Inferior parietal cortex (tissue), 1 donor: ENCODE measurements around the gene NEMP1.

ENCODE experiments used
- DNase-seq: peaks from one replicate; pipeline ENCODE4 v3.0.0-alpha.2; 2016; ENCODE audit errors: extremely low spot score

Gene NEMP1

DNA sequence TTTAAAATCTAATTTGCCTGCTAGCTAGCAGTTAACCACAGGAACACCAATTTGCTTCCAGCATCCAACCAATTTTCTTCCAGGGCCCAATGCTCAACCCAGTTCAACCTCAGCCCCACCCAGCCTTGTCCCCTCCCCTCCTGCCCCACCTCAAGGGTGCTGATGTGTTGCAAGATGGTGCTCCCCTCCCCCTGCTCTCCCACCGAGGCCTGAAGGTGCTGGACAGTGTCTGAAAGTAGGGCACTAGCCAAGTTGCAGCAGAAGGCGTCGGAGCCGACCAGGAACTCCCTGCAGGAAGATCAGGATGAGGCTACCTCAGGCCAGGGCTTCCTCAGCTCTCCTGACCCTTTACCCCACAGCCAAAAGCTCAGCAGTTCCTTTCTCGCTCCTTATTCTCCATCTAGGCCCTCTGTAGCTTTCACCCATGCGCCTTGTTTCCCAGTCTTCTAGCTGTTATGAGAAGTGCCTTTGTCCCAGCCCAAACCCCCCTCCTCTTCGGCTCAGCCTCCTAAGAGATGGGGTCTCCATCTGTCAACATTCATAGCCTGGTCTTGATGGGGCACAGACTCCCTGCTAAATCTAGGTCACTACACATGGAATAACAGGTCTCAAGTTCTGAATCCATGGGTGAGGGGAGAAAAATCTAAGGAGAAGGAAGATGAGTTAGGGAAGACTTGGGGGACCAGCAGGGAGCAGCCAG is 29.0 kb upstream of the NEMP1 start:
- no peak for DNase-seq

DNA sequence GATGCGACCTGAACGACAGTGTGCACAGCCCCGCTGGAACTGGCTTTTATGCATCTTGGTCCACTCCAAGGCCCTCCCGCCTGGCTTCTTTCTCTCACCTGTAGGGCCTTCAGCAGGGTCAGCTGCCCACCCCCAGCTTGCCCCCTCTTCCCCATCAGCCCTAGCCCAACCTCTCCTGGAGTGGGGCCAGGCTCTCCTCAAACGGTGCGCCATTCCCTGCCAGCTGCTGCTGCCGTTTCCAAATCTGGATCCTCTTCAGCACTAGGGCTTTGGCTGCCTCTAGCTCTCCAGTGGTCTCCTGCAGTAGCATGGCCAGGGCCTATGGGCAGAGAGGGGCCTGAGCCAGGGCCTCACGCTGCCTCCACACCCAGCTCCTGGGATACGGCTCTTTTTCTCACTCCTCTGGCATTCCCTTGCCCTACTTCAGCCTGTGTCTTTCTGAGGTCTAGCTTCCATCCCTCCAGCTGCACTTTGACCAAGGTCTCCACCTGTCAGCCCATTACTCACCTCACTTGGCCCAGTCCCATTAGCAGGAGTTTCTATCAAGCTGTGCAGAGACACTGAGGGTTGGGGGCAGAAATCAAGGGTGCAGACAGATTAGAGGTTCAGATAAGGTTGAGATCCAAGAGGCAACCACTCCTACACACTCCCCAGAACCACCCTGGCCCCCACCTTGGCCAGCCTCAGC is 27.6 kb upstream of the NEMP1 start:
- no peak for DNase-seq

DNA sequence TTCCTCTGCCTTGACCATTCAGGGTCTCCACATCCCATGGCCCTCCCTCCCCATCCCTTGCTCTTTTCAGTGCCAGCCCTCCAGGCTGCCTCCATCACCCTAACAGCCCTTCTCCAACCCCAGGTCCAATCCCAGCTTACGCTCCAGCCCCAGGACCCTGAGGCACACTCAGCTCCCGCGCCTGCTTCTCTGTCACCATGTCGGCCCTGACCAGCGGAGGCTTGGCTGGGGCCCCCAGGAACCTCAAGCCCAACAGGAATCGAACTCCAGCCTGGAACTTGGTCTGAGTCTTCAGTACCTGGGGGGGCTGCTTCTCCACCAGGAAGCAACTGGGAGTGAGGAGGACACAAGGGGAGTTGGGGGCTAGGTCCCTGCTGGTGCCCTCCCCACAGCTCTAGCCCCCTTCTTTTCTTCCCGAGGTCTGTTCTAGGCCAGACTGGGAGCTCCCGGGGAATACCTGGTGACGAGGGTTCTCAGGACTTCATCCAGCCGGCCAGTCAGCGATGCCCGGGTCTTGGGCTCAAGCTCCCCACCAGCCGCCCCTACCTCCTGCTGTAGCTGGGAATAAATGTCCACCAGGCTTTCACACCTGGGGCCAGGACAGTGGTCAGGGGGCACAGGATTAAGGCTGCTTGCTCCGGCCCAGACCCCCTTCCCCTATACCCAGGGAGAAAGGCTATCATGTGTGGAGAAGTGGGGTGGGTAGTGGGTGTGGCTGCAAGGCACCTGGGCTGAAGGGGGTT is 26.6 kb upstream of the NEMP1 start:
- no peak for DNase-seq

DNA sequence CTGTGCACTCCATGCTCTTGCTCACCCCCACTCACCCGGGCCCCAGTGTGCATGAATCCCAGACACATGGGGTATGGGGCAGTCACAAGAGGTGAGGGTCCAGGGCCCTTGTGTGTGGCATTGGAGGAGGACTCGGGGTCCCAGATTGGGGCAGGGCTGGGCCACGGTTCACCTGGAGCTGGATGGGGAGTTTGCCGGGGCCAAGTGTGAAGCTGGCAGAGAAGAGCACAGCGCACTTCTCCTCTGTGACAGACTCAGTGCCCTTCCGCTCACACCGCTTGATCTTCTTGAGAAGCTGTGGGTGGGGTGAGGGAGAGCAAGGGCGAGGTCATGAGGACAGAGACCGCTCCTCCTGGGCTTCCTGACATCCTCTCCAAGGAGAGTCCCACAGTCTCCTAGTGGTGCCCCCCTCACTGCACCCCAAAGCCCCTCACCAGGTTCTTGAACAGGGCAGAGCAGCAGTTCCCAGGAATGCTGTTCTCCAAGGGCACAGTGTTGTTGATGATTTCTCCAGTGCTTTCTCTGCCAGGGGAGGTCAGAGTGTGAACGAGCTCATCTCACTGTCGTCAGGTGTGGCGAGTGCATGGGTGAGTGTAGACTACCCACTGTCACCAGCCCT is 25.8 kb upstream of the NEMP1 start:
- DNase-seq: no peak

DNA sequence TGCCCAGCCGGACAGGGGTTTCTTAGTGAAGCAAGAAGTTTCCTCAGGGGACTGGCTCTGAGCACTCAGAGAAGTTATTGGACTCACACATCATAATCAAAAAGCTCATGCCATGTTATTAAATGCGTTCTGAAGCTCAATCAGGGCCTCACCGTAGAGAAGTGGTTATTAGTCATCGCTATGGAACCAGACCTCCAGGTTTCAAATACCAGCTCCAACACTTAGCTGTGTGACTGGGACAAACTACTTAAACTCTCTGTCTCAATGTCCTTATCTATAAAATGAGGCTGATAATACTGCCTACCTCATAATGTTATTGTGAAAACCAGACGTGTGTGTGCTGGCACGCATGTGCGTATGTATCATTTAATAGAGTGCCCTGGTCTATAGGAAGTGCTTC is 25.3 kb upstream of the NEMP1 start:
- no peak for DNase-seq

DNA sequence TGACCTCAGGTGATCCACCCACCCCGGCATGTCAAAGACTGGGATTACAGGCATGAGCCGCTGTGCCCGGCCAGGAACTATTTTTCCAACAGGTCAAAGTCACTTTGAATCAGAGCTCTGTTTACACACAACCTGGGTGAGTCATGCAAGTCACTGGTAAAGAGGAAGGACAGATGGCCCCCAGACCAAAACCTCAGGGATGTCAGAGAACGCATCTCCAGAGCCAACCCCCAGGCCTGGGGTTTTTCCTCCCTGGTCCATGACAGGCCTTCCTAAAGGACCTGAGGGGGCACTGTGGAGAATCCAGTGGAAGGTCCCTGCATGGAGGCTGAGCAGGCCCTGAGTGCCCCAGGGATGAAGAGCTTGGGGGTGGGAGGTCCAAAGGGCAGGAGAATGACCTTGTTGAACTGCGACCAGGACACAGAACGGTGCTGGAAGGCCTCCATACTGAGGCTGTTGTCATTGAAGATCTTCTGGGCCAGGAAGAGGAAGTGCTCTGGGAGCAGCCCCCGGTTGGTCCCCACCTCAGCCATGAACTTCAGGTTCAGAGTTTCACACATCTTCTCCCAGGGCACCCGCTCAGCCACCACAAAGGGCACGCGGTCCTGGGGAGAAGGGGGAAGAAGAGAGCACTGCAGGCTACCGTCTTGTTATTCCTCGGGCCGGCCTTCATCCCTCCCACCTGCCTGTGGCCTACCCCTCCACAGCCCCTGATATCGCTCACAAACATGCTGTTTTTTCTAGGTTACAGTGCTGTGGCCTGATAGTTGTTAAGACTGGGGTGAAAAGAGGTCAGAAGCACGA is 23.5 kb upstream of the NEMP1 start:
- DNase-seq: no peak

DNA sequence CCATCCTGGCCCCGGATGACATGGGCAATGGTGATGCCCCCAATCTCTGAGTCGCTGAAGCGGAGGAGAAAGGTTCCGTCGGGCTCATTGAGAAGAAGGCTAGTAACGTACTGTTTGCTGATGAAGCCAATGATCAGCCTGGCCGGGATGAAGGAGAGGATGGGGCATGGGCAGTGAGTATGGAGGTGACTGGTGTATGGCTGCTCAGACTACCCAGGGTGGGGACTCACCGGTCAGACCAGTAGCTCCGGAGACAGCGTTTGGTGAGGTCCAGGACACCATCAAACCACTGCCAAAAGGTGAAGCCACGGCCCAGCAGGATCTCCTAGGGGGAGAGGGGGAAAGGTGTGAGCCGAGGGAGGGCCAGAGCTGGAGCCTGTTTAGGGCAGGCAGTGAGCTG is 21.2 kb upstream of the NEMP1 start:
- DNase-seq: no peak

DNA sequence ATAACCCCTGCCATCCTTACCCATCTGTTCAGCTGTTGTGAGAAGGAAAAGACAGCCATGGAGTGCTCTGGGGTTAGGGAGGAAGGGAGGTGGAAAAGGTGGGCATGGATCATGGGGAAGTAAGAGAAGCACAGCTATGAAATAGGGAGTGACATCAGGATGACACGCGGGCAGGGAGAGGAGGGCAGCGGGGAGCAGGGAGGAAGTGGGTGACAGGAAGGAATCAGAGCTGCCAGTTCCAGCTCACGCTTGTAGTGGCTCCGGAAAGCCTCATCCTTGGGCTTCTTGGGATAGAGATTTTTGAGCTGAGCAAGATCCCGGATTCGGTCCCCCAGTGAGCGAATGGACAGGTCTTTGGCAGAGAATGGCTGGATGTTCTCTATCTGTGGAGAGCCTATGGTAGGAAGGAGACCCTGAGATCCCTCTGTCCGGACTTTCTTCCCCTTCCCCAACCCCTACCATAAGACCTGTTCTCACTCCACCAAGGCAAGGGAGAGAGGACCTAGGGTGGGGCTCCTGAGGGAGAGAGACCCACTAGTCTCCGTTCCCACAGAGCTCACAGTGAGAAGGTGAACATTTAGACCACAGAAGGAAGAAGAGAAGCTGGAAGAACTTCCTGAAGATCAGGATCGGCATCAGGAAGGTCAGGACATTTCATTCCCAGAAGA is 20.6 kb upstream of the NEMP1 start:
- DNase-seq: no peak

DNA sequence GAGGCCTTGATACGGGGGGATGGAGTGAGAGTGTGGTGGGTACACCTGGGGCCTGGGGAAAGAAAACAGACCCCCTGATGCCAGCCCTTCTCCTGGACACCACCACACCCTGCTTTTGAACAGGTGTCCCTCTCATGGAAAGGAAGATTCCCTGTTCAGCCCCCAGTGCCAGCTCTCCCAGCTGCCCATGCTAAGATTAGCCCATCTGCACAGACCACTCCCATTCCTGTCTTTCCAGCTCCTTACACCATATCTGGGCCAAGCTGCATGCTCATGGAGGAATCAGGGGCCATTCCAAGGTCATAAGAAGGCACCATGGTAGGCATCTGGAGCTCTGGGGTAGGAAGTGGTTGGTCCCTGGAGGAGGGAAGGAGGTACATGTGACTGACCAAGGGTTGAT is 20.0 kb upstream of the NEMP1 start:
- no peak for DNase-seq

DNA sequence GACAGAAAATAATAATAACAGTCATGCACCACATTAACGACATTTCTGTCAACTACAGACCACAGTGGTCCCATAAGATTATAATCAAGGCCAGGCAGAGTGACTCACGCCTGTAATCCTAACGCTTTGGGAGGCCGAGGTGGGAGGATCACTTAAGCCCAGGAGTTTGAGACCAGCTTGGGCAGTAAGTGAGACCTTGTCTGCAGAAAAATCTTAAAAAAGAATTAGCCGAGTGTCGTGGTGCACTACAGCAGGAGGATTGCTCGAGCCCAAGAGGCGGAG is 18.9 kb upstream of the NEMP1 start:
- DNase-seq: no peak

DNA sequence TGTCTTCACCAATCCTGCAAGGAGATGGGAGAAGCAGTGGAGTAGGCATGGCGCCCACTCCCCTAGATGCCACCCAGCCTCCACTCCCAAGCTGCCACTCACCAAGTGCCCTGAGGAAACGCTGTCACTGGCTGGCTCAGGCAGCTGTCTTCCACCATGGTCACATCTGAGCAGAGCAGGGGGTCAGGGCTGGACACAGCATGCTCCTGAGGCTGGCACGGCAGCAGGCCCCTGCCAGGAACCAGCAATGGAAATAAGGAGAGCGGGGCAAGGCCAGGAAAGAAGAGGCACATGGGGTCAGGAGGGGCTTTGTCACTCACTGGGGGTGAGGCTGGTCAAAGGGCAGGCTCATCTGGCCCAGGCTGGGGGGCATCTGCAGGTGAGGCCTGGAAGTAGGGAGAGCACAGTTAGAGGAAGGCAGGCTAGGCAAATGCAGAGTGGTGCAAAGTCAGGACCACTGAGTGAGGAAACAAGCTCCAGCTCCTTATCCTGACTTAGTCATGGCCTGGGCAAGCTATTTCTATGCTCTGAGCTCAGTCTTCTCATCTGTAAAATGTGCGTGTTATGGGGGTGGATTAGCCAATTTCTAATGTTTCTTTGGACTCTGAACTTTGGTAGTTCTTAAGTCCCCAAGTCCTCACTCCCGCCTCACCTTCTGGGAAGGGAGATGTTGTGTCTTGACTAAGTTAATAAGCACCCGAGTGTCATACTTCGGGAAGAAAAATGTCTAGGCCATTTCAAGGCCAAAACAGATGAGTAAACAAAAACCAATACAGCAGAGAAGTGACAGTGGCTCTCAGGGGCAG is 18.4 kb upstream of the NEMP1 start:
- no peak for DNase-seq

DNA sequence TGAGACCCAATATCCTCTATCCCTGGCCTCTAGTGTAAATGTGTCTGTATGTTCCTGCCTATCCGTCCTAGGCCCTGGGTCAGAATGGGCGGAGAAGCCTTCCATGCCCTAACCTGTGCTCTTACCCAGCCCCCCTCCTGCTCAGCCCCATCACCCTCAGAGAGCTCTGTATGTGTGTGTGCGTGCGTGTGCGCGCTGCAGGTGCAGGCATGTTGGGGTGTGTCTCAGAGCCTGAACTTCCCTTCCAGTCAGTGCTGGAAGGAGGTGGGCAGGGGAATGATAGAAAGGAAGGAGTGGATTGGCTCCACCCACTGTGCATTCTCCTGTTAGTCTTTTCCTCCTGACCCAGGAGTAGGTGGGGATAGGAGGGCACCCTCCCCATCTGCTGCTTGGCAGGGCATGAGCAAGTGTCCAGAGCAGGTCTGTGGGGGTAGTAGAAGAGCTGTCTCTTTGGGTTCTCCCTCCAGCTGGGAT is 17.5 kb upstream of the NEMP1 start:
- DNase-seq: no peak

DNA sequence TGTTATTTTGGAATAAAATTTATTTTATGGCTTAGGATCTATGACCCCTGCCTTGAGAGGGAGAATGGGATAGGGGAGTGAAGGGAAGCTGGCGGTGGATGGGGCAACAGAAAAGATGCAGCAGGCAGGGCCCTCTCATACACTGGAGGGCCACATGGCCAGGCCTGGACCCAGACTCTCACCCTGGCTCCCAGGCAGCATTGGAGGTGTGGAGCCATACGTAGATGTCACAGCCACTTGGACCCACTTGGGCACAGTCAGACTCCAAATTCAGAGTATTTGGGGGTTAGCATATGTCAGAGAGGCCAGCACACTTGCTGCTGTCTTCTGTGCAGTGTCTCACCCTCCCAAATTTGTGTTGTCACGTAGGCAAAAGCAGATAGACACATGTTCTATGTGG is 16.8 kb upstream of the NEMP1 start:
- DNase-seq: no peak

DNA sequence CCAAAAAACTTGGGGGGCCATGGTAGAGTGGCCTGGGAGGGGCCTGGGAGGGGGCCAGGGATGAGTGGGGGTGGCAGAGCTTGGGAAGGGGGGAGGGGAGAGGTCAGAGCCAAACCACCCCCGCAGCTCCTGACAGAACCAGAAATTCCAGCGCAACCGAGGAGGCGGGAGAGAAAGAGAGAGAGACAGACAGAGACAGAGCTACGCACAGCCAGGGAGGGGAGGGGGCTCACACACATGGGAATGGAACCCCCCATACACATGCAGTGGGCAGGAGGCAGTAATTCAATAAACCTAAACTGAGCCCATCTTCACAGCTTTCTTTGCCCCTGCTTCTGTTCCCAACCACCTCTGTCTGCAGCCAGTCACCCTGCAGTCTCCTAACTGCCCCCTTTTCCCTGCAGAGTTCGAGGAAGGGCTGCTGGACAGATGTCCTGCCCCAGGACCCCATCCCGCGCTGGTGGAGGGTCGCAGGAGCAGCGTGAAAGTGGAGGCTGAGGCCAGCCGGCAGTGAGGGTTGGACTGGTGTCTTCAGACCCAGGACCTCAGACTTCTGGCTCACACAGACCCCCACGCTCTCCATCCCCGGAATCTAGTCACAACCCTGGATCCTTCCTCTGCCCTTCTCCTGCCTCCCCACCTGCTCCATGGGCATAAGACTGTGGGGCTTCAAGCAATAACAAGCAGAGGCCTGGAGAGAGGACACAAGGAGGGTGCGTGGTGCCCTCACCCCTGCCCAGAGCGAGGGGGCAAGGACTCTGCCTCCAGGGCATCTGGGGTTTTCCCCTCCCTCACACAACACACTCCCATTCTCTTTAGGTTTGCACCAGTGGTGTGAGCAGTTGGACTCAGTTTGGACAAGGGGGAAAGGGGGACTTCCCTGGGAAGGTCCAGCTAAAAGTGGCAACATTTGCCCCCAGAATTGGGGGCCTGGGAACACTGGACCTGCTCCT is 15.9 kb upstream of the NEMP1 start:
- no peak for DNase-seq

DNA sequence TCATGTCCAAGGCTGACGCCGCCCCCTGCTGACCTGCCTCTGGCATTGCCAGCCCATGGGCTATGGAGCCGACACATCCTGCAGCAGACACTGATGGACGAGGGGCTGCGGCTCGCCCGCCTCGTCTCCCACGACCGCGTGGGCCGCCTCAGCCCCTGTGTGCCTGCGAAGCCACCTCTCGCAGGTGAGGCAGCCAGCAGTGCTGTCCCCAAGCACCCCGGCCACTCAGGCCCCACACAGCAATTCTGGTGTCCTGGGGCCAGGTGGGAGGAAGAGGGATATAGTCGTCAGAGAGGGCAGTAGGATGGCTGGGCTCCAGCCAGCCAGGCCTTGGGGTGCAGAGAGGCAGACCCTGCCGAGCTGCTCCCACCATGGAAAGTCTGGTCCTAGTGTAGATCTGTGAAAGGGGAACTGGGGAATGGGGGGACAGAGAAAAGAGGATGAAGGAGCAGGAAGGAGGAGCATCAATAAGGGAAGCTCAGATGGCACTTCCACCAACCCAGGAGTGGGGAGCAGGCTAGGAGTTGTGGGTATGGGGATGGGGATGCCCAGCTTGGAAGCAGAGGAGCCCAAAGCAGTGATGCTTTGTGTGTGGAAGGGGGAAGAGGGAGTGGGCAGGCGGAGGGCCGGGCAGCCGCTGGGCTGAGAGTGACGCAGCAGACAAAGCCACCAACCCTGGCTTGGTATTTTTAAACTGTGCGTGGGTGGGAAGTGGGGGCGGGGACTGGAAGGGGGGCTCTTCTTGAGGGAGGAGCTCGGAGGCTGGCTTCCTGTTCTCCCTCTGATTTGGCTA is 15.0 kb upstream of the NEMP1 start:
- DNase-seq: no peak

DNA sequence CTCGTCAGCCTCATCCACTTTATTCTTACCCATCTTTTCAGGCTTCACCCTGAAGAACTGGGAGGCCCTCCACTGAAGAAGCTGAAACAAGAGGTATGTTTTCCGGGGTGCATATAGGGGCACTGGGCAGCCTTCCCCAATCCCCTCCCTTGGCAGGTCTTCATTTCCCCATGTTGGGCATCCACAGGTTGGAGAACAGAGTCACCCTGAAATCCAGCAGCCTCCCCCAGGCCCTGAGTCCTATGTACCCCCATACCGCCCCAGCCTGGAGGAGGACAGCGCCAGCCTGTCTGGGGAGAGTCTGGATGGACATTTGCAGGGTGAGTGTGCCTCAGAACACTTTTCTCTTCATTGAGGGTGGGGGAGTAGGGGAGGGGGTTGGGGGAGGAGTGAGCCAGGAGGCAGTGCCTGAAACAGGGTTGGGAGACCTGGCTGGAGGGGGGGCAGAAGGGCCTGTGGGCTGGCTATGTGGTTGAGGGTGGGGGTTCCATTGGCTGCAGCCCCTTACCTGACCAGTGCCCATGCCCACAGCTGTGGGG is 14.4 kb upstream of the NEMP1 start:
- DNase-seq: no peak

DNA sequence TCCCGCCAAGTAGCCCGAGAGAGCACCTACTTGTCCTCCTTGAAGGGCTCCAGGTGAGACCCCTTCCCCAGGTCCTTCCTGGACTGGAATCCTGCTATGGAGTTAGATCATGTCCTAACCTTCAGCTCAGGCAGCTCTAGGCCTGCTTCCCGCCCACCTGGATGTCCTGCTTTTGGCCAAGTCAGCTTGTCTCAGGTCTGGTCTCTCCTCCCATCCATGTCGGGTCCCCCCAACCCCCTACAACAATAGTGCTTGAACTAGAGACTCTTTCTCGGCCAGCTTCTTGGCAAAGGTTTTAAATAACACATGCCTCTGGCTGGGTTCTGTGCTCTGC is 13.9 kb upstream of the NEMP1 start:
- DNase-seq: no peak
